ENCODE results near the gene CYLD. TPM values are rescaled to one million over a fixed set of nuclear protein-coding genes. Genes with fewer than 3 reads are reported as not detected.

The CYLD gene
- total and polyA plus RNA-seq, 2 of the 4 experiments (the other 2 are of a cell fraction) = 16.2 to 37.3 TPM

DNA sequence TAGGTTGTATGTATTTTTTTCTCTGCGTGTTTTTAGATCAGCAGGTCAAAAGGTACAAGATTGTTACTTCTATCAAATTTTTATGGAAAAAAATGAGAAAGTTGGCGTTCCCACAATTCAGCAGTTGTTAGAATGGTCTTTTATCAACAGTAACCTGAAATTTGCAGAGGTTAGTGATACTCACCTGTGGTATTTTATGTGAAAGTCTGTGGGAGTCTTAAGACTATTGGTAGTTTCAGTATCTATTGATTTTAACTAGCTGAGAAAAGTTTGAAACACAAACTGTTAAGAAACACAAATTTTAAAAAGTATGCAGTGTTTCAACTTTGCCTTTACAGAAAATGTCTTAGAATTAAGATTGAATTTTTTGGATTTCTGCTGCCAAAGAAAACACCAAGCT is 49.6 kb downstream of the CYLD start:
- no peaks in the 10 kb centered on the region for H3K4me1 ChIP-seq (ENCODE audit: control insufficient read depth, insufficient read depth, low read length)
- H3K9ac ChIP-seq (ENCODE audit: low read depth, low read length) = no peak overlapping the region
- CTCF ChIA-PET = interaction anchor here (2.5 kb wide), 1 partner anchor 15 kb away, joined by 8 read pairs; no protein-coding TSS in a partner anchor
- no peak overlapping the region for H2AFZ ChIP-seq (replicated peaks; ENCODE audit: low read length, poor library complexity)
- in situ Hi-C loops (cut with MboI; ENCODE audit: low sequenced_read_pairs) = loop anchor here (25.0 kb wide), 1 partner anchor 579 kb away; no protein-coding TSS in a partner anchor
- H3K56ac ChIP-seq (ENCODE audit: extremely low read depth, insufficient read depth, low read length) = no peak overlapping the region
- no peaks in the 10 kb centered on the region for H3K27me3 ChIP-seq (ENCODE audit: control insufficient read depth, insufficient read depth, low read length)
- H4K8ac ChIP-seq (ENCODE audit: low read depth in 2 of 2, low read length in 2 of 2) = no peak overlapping the region
- H2AK9ac ChIP-seq (replicated peaks; ENCODE audit: low read depth, low read length, poor library complexity) = no peak overlapping the region
- peaks cover 10% of the 10 kb centered on the region for H3K36me3 ChIP-seq (ENCODE audit: control insufficient read depth, insufficient read depth, low read length)
- H3K4me3 ChIP-seq (ENCODE audit: insufficient read depth, low read depth, low read length) = no peak overlapping the region
- POLR2A ChIA-PET (ENCODE audit: unreplicated experiment) = no interaction called here
- DNase-seq = no peak
- H2BK5ac ChIP-seq (ENCODE audit: low read depth, low read length, poor library complexity, severe bottlenecking) = no peak overlapping the region
- no peak overlapping the region for H3K4ac ChIP-seq (ENCODE audit: low read depth, low read length)
- BruUV-seq (replicated peaks) = no TSS peak
- H4K91ac ChIP-seq (ENCODE audit: insufficient read depth, low read depth, low read length) = no peak overlapping the region
- peaks cover 2% of the 10 kb centered on the region; the same call in 1 of the 2 replicates for H3K9me1 ChIP-seq (ENCODE audit: insufficient read depth, low read length)
- TF ChIP-seq CEBPB (IDR thresholded peaks at IDR 0.05; ENCODE audit: low read depth, low read length) (no peak), RFX5 (IDR thresholded peaks at IDR 0.05; ENCODE audit: low read depth, low read length) (no peak), FOS (IDR thresholded peaks at IDR 0.05; ENCODE audit: low read depth, low read length) (no peak), RAD21 (IDR thresholded peaks at IDR 0.05; ENCODE audit: low read length) (no peak), MAFK (IDR thresholded peaks at IDR 0.05; ENCODE audit: low read depth, low read length) (no peak), MXI1 (IDR thresholded peaks at IDR 0.05; ENCODE audit: borderline replicate concordance, low read depth, low read length) (no peak), MAZ (IDR thresholded peaks at IDR 0.05; ENCODE audit: borderline replicate concordance, low read depth, low read length) (no peak), NFE2L2 (IDR thresholded peaks at IDR 0.05; ENCODE audit: low read depth, low read length) (no peak), POLR2A (IDR thresholded peaks at IDR 0.05; ENCODE audit: low read depth, low read length) (no peak), BHLHE40 (IDR thresholded peaks at IDR 0.05; ENCODE audit: low read depth, low read length) (no peak), RCOR1 (IDR thresholded peaks at IDR 0.05; ENCODE audit: insufficient replicate concordance, low read length) (no peak), CHD1 (IDR thresholded peaks at IDR 0.05; ENCODE audit: low read depth, low read length) (no peak)
- TF ChIP-seq, protein P1, sequence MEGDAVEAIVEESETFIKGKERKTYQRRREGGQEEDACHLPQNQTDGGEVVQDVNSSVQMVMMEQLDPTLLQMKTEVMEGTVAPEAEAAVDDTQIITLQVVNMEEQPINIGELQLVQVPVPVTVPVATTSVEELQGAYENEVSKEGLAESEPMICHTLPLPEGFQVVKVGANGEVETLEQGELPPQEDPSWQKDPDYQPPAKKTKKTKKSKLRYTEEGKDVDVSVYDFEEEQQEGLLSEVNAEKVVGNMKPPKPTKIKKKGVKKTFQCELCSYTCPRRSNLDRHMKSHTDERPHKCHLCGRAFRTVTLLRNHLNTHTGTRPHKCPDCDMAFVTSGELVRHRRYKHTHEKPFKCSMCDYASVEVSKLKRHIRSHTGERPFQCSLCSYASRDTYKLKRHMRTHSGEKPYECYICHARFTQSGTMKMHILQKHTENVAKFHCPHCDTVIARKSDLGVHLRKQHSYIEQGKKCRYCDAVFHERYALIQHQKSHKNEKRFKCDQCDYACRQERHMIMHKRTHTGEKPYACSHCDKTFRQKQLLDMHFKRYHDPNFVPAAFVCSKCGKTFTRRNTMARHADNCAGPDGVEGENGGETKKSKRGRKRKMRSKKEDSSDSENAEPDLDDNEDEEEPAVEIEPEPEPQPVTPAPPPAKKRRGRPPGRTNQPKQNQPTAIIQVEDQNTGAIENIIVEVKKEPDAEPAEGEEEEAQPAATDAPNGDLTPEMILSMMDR (conservative IDR thresholded peaks at IDR 0.05; ENCODE audit: low read depth, low read length) = no peak
- TF ChIP-seq, protein P2, sequence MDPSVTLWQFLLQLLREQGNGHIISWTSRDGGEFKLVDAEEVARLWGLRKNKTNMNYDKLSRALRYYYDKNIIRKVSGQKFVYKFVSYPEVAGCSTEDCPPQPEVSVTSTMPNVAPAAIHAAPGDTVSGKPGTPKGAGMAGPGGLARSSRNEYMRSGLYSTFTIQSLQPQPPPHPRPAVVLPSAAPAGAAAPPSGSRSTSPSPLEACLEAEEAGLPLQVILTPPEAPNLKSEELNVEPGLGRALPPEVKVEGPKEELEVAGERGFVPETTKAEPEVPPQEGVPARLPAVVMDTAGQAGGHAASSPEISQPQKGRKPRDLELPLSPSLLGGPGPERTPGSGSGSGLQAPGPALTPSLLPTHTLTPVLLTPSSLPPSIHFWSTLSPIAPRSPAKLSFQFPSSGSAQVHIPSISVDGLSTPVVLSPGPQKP (IDR thresholded peaks at IDR 0.05; ENCODE audit: borderline replicate concordance, low read depth, low read length) = no peak
- TF ChIP-seq, protein P3, sequence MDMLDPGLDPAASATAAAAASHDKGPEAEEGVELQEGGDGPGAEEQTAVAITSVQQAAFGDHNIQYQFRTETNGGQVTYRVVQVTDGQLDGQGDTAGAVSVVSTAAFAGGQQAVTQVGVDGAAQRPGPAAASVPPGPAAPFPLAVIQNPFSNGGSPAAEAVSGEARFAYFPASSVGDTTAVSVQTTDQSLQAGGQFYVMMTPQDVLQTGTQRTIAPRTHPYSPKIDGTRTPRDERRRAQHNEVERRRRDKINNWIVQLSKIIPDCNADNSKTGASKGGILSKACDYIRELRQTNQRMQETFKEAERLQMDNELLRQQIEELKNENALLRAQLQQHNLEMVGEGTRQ (IDR thresholded peaks at IDR 0.05; ENCODE audit: low read depth, low read length) = no peak
- dilution Hi-C loops (cut with HindIII; ENCODE audit: low sequenced_read_pairs, unreplicated experiment) = no loop called here
- no peak overlapping the region for H3K27ac ChIP-seq (ENCODE audit: insufficient read depth, low read length)
- no peak overlapping the region for H3K23ac ChIP-seq (ENCODE audit: low read depth, low read length)
- H3K18ac ChIP-seq (ENCODE audit: low read depth, low read length) = no peak overlapping the region
- H3K4me2 ChIP-seq (ENCODE audit: low read depth, low read length) = no peak overlapping the region
- H4K5ac ChIP-seq (ENCODE audit: low read depth, low read length) = no peak overlapping the region
- no CpG with 5 or more reads among the region's 2 CpGs for WGBS, 2 experiments (ENCODE audit: extremely low coverage in 2 of 2, insufficient read length in 1 of 2)
- no peak overlapping the region for H3K14ac ChIP-seq (replicated peaks; ENCODE audit: low read depth, low read length)
- H3K9me3 ChIP-seq (ENCODE audit: control insufficient read depth, insufficient read depth, low read length) = no peaks in the 10 kb centered on the region
- no peak for ATAC-seq (ENCODE audit: low read depth)
- H2BK20ac ChIP-seq (ENCODE audit: low read depth, low read length) = no peak overlapping the region
- H2BK120ac ChIP-seq (ENCODE audit: low read depth, low read length) = no peak overlapping the region
- H3K79me1 ChIP-seq (ENCODE audit: low read depth in 1 of 2, low read length in 2 of 2) = no peaks in the 10 kb centered on the region
- H2AK5ac ChIP-seq (ENCODE audit: low read depth, low read length) = no peak overlapping the region
- intact Hi-C loops (cut with micrococcal nuclease) = no loop called here
- H4K20me1 ChIP-seq (ENCODE audit: insufficient read depth, low read length) = no peaks in the 10 kb centered on the region
- H2BK15ac ChIP-seq (ENCODE audit: low read depth, low read length) = no peak overlapping the region

Data from IMR-90 (cell line).